ENCODE results near the gene JAK1. TPM values are rescaled to one million over a fixed set of nuclear protein-coding genes. Genes with fewer than 3 reads are reported as not detected.

The JAK1 gene
- total RNA-seq, 1 donor from 2014 or later = 37.5 TPM

GRCh38 chr1:64895500-64895899 is 70.8 kb downstream of the JAK1 start:
- FAIRE-seq (no peak), DNase-seq (ENCODE audit: low spot score in 2 of 2) (no peak)

- DNase-seq (ENCODE audit: low spot score in 2 of 2) = no peak
- no peak for FAIRE-seq
Measured at GRCh38 chr1:64894438-64895196, 71.7 kb downstream of the JAK1 start.

- DNase-seq (ENCODE audit: low spot score in 2 of 2) (no peak), FAIRE-seq (no peak)
Measured at GRCh38 chr1:64893921-64894320, 72.4 kb downstream of the JAK1 start.

- FAIRE-seq = no peak
- no peak for DNase-seq (ENCODE audit: low spot score in 2 of 2)
Measured at GRCh38 chr1:64892576-64893573, 73.5 kb downstream of the JAK1 start.

- FAIRE-seq = no peak
Measured at GRCh38 chr1:64891448-64891825, 74.9 kb downstream of the JAK1 start.

GRCh38 chr1:64890699-64891447 is 75.5 kb downstream of the JAK1 start:
- FAIRE-seq (no peak), DNase-seq (ENCODE audit: low spot score in 2 of 2) (no peak)

More at GRCh38 chr1:64891448-64891825, 74.9 kb downstream of the JAK1 start:
- no peak for DNase-seq (ENCODE audit: low spot score in 2 of 2)

GRCh38 chr1:64887689-64888217 is 78.6 kb downstream of the JAK1 start:
- DNase-seq (ENCODE audit: low spot score in 2 of 2) (no peak), FAIRE-seq (no peak)

- no peak for FAIRE-seq
- DNase-seq (ENCODE audit: low spot score in 2 of 2) = no peak
Measured at GRCh38 chr1:64886877-64887276, 79.5 kb downstream of the JAK1 start.

- FAIRE-seq = no peak
Measured at GRCh38 chr1:64885648-64886047, 80.7 kb downstream of the JAK1 start.

GRCh38 chr1:64884261-64885040 is 81.9 kb downstream of the JAK1 start:
- no peak for FAIRE-seq
- DNase-seq (ENCODE audit: low spot score in 2 of 2) = no peak

More at GRCh38 chr1:64885648-64886047, 80.7 kb downstream of the JAK1 start:
- no peak for DNase-seq (ENCODE audit: low spot score in 2 of 2)

- FAIRE-seq = no peak
Measured at GRCh38 chr1:64882574-64883255, 83.6 kb downstream of the JAK1 start.

GRCh38 chr1:64881281-64881680 is 85.1 kb downstream of the JAK1 start:
- no peak for FAIRE-seq
- no peak for DNase-seq (ENCODE audit: low spot score in 2 of 2)

More at GRCh38 chr1:64882574-64883255, 83.6 kb downstream of the JAK1 start:
- no peak for DNase-seq (ENCODE audit: low spot score in 2 of 2)

GRCh38 chr1:64880449-64880848 is 85.9 kb downstream of the JAK1 start:
- no peak for FAIRE-seq

GRCh38 chr1:64878931-64879611 is 87.3 kb downstream of the JAK1 start:
- DNase-seq (ENCODE audit: low spot score in 2 of 2) (no peak), FAIRE-seq (no peak)

More at GRCh38 chr1:64880449-64880848, 85.9 kb downstream of the JAK1 start:
- no peak for DNase-seq (ENCODE audit: low spot score in 2 of 2)

GRCh38 chr1:64878090-64878489 is 88.3 kb downstream of the JAK1 start:
- no peak for FAIRE-seq
- no peak for DNase-seq (ENCODE audit: low spot score in 2 of 2)

- FAIRE-seq (no peak), DNase-seq (ENCODE audit: low spot score in 2 of 2) (no peak)
Measured at GRCh38 chr1:64877598-64877997, 88.8 kb downstream of the JAK1 start.

- FAIRE-seq = no peak
- no peak for DNase-seq (ENCODE audit: low spot score in 2 of 2)
Measured at GRCh38 chr1:64877151-64877550, 89.2 kb downstream of the JAK1 start.

- no peak for FAIRE-seq
- DNase-seq (ENCODE audit: low spot score in 2 of 2) = no peak
Measured at GRCh38 chr1:64875606-64876005, 90.7 kb downstream of the JAK1 start.
